K562 (cell line): Measurements from ENCODE around the gene PARD3B. TPM values are rescaled to one million over a fixed set of nuclear protein-coding genes. Genes with fewer than 3 reads are reported as not detected.

Experiments
- ATAC-seq: fragments of 200-7000 bp; cut with Tn5 transposase; 3 replicates; pipeline ENCODE4 v1.9.1; 2020; ENCODE audit warnings: moderate library complexity
- BruUV-seq: library from RNA; stranded (reverse); fragments of 400-500 nt; replicated peaks from 2 replicates; lab custom pipeline; 2021; lab: Mats Ljungman, UMichigan
- CTCF ChIA-PET: fragments of 300-600 bp; formaldehyde crosslinking; extraction: SDS; loops from one replicate; lab custom pipeline; 2021; ENCODE audit warnings: low intra/inter-chr PET ratio; lab: Yijun Ruan, JAX
- POLR2A ChIA-PET: fragments of 300-600, 350-650 bp; sonication (Branson Sonifier 250); formaldehyde crosslinking; extraction: SDS; loops from one replicate; lab custom pipeline; 2021; ENCODE audit warnings: antibody characterized with exemption, inconsistent platforms; lab: Yijun Ruan, JAX
- DNase-seq, 4 experiments: peaks; one replicate each; pipeline versions ENCODE4 v3.0.0 to v3.0.0-alpha.2; 2011 to 2018; ENCODE audit warnings: low spot score in 3 of 4, mixed read lengths in 3 of 4; ENCODE audit errors: extremely low read depth in 1 of 4
- FAIRE-seq: peaks from 2 replicates; lab custom pipeline; 2011; peaks lifted over from hg19 to GRCh38; lab: Jason Lieb, UNC
- H2AFZ ChIP-seq: 2 replicates; pipeline ENCODE4 v1.6.0; 2011; ENCODE audit warnings: low read depth, low read length, control low read depth, inconsistent platforms
- H3K27ac ChIP-seq: fragments of 200-600 bp; 3 replicates; pipeline ENCODE4 v1.8.0; 2011; ENCODE audit warnings: low read depth, mild to moderate bottlenecking, control low read depth, inconsistent platforms, low read length, moderate library complexity, mixed read lengths; ENCODE audit errors: extremely low read depth
- H3K27me3 ChIP-seq, 2 experiments: fragments of 300-600 bp in 1 of 2; 2 replicates in 1 of 2; 3 replicates in 1 of 2; pipeline versions ENCODE4 v1.6.0 to v1.8.0; 2011; ENCODE audit warnings: inconsistent platforms in 2 of 2, low read length in 2 of 2, mild to moderate bottlenecking in 1 of 2, mixed read lengths in 1 of 2, moderate library complexity in 1 of 2; ENCODE audit not compliant: control insufficient read depth in 2 of 2, insufficient read depth in 2 of 2
- H3K36me3 ChIP-seq: fragments of 300-600 bp; 3 replicates; pipeline ENCODE4 v1.8.0; 2011; ENCODE audit warnings: mild to moderate bottlenecking, low read length, inconsistent platforms; ENCODE audit not compliant: control insufficient read depth, insufficient read depth
- H3K4me1 ChIP-seq, 2 experiments: fragments of 200-600 bp in 1 of 2; replicated peaks in 1 of 2; 2 replicates in 1 of 2; 3 replicates in 1 of 2; pipeline versions ENCODE4 v1.5.1 to v1.8.0; 2011; ENCODE audit warnings: inconsistent platforms in 2 of 2, low read length in 2 of 2, mild to moderate bottlenecking in 1 of 2, mixed read lengths in 1 of 2, moderate library complexity in 1 of 2; ENCODE audit not compliant: control insufficient read depth in 2 of 2, insufficient read depth in 2 of 2
- H3K4me2 ChIP-seq: 2 replicates; pipeline ENCODE4 v1.6.1; 2011; ENCODE audit warnings: low read length, control low read depth, inconsistent platforms, mixed read lengths; ENCODE audit not compliant: insufficient read depth
- H3K4me3 ChIP-seq: fragments of 200-600 bp; sonication (generic), shearing (Covaris generic); 2 replicates; pipeline ENCODE4 v1.5.1; 2016; ENCODE audit warnings: control low read depth, inconsistent platforms
- H3K79me2 ChIP-seq: fragments of 200-600 bp; 3 replicates; pipeline ENCODE4 v1.8.0; 2011; ENCODE audit warnings: low read length, inconsistent platforms; ENCODE audit not compliant: control insufficient read depth, insufficient read depth
- H3K9ac ChIP-seq, 2 experiments: 2 replicates each; pipeline versions ENCODE4 v1.6.0 to v1.6.1; 2011; ENCODE audit warnings: low read depth in 2 of 2, low read length in 2 of 2, control low read depth in 1 of 2, inconsistent platforms in 1 of 2, mild to moderate bottlenecking in 1 of 2, mixed read lengths in 1 of 2; ENCODE audit not compliant: insufficient read depth in 1 of 2
- H3K9me1 ChIP-seq: one replicate; pipeline ENCODE4 v1.6.0; 2011; ENCODE audit warnings: inconsistent platforms, mild to moderate bottlenecking, low read length, moderate library complexity; ENCODE audit not compliant: control insufficient read depth, insufficient read depth
- H3K9me3 ChIP-seq: replicated peaks from 2 replicates; pipeline ENCODE4 v1.5.1; 2011; ENCODE audit warnings: low read depth, low read length, inconsistent platforms; ENCODE audit not compliant: control insufficient read depth, insufficient read depth
- H4K20me1 ChIP-seq: replicated peaks from 2 replicates; pipeline ENCODE4 v1.6.1; 2011; ENCODE audit warnings: low read length, inconsistent platforms, mixed read lengths; ENCODE audit not compliant: control insufficient read depth, insufficient read depth
- BCOR ChIP-seq: fragments of 450-650 bp; IDR thresholded peaks from 2 replicates; pipeline ENCODE4 v1.6.1; 2016
- DMBX1 ChIP-seq: fragments of 250-450 bp; sonication (Bioruptor Pico); IDR thresholded peaks from 2 replicates; pipeline ENCODE4 v1.8.0; 2022; ENCODE audit warnings: inconsistent platforms, mild to moderate bottlenecking, moderate library complexity, borderline replicate concordance
- GTF2E2 ChIP-seq: fragments of 200-800 bp; sonication (Bioruptor generic); IDR thresholded peaks from 2 replicates; pipeline ENCODE4 v1.6.1; 2016; ENCODE audit warnings: missing genetic modification characterization, missing compliant biosample characterization
- NFATC3 ChIP-seq: fragments of 450-650 bp; IDR thresholded peaks from 2 replicates; pipeline ENCODE4 v1.6.1; 2017; ENCODE audit warnings: mild to moderate bottlenecking
- OTX1 ChIP-seq: fragments of 450-650 bp; formaldehyde crosslinking; IDR thresholded peaks from 2 replicates; pipeline ENCODE4 v1.4.0; 2022; ENCODE audit warnings: mild to moderate bottlenecking
- RFX1 ChIP-seq: fragments of 450-650 bp; IDR thresholded peaks from 2 replicates; pipeline ENCODE4 v1.6.1; 2016; ENCODE audit warnings: mild to moderate bottlenecking, moderate library complexity
- TCF3 ChIP-seq: sonication (generic); formaldehyde crosslinking; IDR thresholded peaks from 2 replicates; pipeline ENCODE4 v1.4.0; 2020; ENCODE audit warnings: mild to moderate bottlenecking, missing genetic modification reagents
- TFAM ChIP-seq: fragments of 250-450 bp; sonication (Bioruptor Pico); conservative IDR thresholded peaks from 2 replicates; pipeline ENCODE4 v1.5.0; 2021; ENCODE audit warnings: mild to moderate bottlenecking, moderate library complexity
- ZNF197 ChIP-seq: fragments of 200-800 bp; sonication (Bioruptor generic); IDR thresholded peaks from 2 replicates; pipeline ENCODE4 v1.6.1; 2016; ENCODE audit warnings: low read depth, missing genetic modification characterization, missing compliant biosample characterization
- ZNF253 ChIP-seq: fragments of 250-450 bp; sonication (Bioruptor Pico); conservative IDR thresholded peaks from 2 replicates; pipeline ENCODE4 v1.6.1; 2021; ENCODE audit warnings: mild to moderate bottlenecking
- ZNF274 ChIP-seq: IDR thresholded peaks from 2 replicates; pipeline ENCODE4 v1.6.1; 2011; ENCODE audit warnings: low read depth, mild to moderate bottlenecking, low read length, moderate library complexity, borderline replicate concordance
- ZNF354B ChIP-seq: fragments of 250-450 bp; sonication (Bioruptor Pico); IDR thresholded peaks from 2 replicates; pipeline ENCODE4 v1.4.0; 2020
- WGBS: fragments of 100-300 bp; shearing (Covaris generic); methylation state at CpG from one replicate; pipeline ENCODE4 v1.1.6; 2016; ENCODE audit warnings: low coverage, mixed read lengths; ENCODE audit not compliant: insufficient coverage; ENCODE audit errors: missing lambda C conversion rate; 5-methylcytosine and 5-hydroxymethylcytosine counted together
- in situ Hi-C: fragments of 300-500 bp; cut with MboI; formaldehyde crosslinking; loops from 4 replicates; pipeline ENCODE4 v1.15.0; 2018; ENCODE audit warnings: inconsistent platforms, mixed read lengths
- intact Hi-C: fragments of 100-400 bp; cut with micrococcal nuclease; formaldehyde crosslinking; loops from 2 replicates; pipeline ENCODE4 v1.14.2; 2022
- polyA plus RNA-seq, 8 experiments: library from polyadenylated mRNA; depleted of rRNA in 4 of 8; stranded (reverse) in 5 of 8; unstranded in 3 of 8; fragments of >200 nt; fragmentation: Nextera tagmentation in 2 of 8; fragmentation: Illumina TruSeq in 1 of 8; extraction: Ambion mirVana in 2 of 8; extraction: Trizol in 1 of 8; gene quantifications; 2 replicates each; pipeline versions ENCODE4 v1.2.1 to v1.2.3, GENCODE V29; 2011 to 2014; ENCODE audit warnings: inconsistent platforms in 1 of 8, missing spikeins in 1 of 8
- total RNA-seq, 7 experiments: library from RNA; depleted of rRNA in 6 of 7; stranded (reverse); fragments of >200 nt in 6 of 7; fragmentation: Illumina TruSeq in 2 of 7; extraction: Trizol in 2 of 7; gene quantifications; 2 replicates each; pipeline versions ENCODE4 v1.2.1 to v1.2.3, GENCODE V29; 2011 to 2021; ENCODE audit warnings: low replicate concordance in 1 of 7
- TF ChIP-seq, protein P1 (sequence below): fragments of 450-650 bp; conservative IDR thresholded peaks from 2 replicates; pipeline ENCODE4 v1.6.1; 2016; ENCODE audit warnings: missing genetic modification characterization, low read depth, mild to moderate bottlenecking, control low read depth, missing compliant biosample characterization
- TF ChIP-seq, protein P2 (sequence below): fragments of 250-450 bp; sonication (Bioruptor Pico); IDR thresholded peaks from 2 replicates; pipeline ENCODE4 v1.5.0; 2020; ENCODE audit warnings: mild to moderate bottlenecking, borderline replicate concordance
- TF ChIP-seq, protein P3 (sequence below): fragments of 200-800 bp; sonication (Bioruptor generic); IDR thresholded peaks from 2 replicates; pipeline ENCODE4 v1.6.1; 2017; ENCODE audit warnings: missing genetic modification characterization, missing compliant biosample characterization

The PARD3B gene
- total and polyA plus RNA-seq, 9 of the 15 experiments (the other 6 are each of a cell fraction or from before 2014, with no cell fraction given), result 0.15 to 3.0 (median 1.1) TPM

DNA sequence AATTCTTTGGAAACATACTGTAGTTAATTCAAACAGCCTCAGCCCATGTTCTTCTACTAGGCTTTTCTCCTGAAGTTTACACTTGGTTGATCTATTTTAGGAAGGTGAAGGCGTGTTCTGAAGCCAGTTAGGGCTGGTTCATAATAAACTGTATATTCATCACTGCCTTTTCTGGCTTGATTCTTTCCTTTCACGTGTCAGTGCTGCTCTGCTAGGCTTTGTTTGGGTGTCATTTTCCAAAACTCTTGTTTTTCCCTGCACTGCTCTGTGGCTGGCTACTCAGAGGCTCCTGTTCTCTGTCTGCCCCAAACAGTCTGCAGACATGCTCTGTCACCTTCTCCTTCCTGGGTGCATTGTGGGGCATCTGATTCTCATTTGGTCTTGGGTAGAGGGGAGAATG, 136.1 kb downstream of the PARD3B start (continued):
- TF ChIP-seq TCF3 (no peak), DMBX1 (CRISPR knock-in tag) (no peak), GTF2E2 (no peak)
- TF ChIP-seq, all 486 proteins: peak for 0

DNA sequence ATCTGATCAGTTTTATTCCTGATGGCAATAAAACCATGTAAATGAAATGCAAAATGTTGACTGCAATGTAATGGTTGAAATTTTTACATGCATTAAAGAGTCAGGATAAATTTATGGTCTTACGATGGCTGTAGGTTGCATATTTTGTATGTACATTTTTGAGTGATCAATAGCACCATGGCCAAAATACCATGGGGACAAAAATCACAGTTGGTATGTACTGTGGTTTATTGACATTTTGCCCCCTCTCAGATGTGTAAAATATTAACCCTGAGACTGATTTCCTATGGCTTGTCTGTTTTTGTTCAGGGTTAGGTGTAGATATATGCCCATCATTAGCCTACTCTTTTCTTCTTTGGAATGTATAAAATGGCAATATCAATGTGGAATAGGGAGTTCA, 138.1 kb downstream of the PARD3B start:
- no peaks in the 10 kb centered on the region for H3K9me3 ChIP-seq
- no peaks in the 10 kb centered on the region for H3K9me1 ChIP-seq
- no peak for FAIRE-seq
- ChIA-PET CTCF (no interaction called here), POLR2A (no interaction called here)
- no peaks in the 10 kb centered on the region for H4K20me1 ChIP-seq
- H3K79me2 ChIP-seq, result no peaks in the 10 kb centered on the region
- no peak overlapping the region for H3K4me3 ChIP-seq
- no peaks in the 10 kb centered on the region for H3K4me1 ChIP-seq
- H3K9ac ChIP-seq, result no peak overlapping the region
- ATAC-seq, result no peak
- no peaks in the 10 kb centered on the region for H3K27me3 ChIP-seq
- 60% methylated on average over 1 of the region's 1 CpG for WGBS
- intact Hi-C loops (no loop called here), in situ Hi-C loops (no loop called here)
- DNase-seq, result no peak
- H3K4me2 ChIP-seq, result no peak overlapping the region
- no peak overlapping the region for H2AFZ ChIP-seq
- no TSS peak for BruUV-seq
- no peaks in the 10 kb centered on the region for H3K36me3 ChIP-seq
- no peak overlapping the region for H3K27ac ChIP-seq
- TF ChIP-seq TFAM (CRISPR knock-in tag) (no peak), RFX1 (no peak), ZNF253 (CRISPR knock-in tag) (no peak), OTX1 (CRISPR knock-in tag) (no peak), ZNF274 (no peak), BCOR (no peak), ZNF197 (CRISPR knock-in tag) (no peak), NFATC3 (no peak), ZNF354B (CRISPR knock-in tag) (no peak)
- TF ChIP-seq, protein P1, sequence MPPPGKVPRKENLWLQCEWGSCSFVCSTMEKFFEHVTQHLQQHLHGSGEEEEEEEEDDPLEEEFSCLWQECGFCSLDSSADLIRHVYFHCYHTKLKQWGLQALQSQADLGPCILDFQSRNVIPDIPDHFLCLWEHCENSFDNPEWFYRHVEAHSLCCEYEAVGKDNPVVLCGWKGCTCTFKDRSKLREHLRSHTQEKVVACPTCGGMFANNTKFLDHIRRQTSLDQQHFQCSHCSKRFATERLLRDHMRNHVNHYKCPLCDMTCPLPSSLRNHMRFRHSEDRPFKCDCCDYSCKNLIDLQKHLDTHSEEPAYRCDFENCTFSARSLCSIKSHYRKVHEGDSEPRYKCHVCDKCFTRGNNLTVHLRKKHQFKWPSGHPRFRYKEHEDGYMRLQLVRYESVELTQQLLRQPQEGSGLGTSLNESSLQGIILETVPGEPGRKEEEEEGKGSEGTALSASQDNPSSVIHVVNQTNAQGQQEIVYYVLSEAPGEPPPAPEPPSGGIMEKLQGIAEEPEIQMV (tag), result no peak
- TF ChIP-seq, protein P2, sequence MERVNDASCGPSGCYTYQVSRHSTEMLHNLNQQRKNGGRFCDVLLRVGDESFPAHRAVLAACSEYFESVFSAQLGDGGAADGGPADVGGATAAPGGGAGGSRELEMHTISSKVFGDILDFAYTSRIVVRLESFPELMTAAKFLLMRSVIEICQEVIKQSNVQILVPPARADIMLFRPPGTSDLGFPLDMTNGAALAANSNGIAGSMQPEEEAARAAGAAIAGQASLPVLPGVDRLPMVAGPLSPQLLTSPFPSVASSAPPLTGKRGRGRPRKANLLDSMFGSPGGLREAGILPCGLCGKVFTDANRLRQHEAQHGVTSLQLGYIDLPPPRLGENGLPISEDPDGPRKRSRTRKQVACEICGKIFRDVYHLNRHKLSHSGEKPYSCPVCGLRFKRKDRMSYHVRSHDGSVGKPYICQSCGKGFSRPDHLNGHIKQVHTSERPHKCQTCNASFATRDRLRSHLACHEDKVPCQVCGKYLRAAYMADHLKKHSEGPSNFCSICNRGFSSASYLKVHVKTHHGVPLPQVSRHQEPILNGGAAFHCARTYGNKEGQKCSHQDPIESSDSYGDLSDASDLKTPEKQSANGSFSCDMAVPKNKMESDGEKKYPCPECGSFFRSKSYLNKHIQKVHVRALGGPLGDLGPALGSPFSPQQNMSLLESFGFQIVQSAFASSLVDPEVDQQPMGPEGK (CRISPR knock-in tag), result no peak
- TF ChIP-seq, protein P3, sequence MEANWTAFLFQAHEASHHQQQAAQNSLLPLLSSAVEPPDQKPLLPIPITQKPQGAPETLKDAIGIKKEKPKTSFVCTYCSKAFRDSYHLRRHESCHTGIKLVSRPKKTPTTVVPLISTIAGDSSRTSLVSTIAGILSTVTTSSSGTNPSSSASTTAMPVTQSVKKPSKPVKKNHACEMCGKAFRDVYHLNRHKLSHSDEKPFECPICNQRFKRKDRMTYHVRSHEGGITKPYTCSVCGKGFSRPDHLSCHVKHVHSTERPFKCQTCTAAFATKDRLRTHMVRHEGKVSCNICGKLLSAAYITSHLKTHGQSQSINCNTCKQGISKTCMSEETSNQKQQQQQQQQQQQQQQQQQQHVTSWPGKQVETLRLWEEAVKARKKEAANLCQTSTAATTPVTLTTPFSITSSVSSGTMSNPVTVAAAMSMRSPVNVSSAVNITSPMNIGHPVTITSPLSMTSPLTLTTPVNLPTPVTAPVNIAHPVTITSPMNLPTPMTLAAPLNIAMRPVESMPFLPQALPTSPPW, result no peak
